CD4-positive, alpha-beta T cell treated with Interleukin-17A for 4 hours (primary cell): ENCODE measurements around the gene TBC1D3B.
"Not testable (repeated sequence)": the region's sequence is repeated elsewhere in the genome, so short reads cannot be mapped to it uniquely, and the experiment has no call there.

Source experiments
- DNase-seq: peaks from one replicate; pipeline ENCODE4 v3.0.0-alpha.2; 2020; ENCODE audit warnings: mixed read lengths

Gene TBC1D3B

GRCh38 chr17:36198831-36199465 is 22.5 kb upstream of the TBC1D3B start:
- no peak for DNase-seq

GRCh38 chr17:36197387-36197703 is 20.9 kb upstream of the TBC1D3B start:
- DNase-seq, result no peak

GRCh38 chr17:36196131-36196486 is 19.7 kb upstream of the TBC1D3B start:
- no peak for DNase-seq

DNA sequence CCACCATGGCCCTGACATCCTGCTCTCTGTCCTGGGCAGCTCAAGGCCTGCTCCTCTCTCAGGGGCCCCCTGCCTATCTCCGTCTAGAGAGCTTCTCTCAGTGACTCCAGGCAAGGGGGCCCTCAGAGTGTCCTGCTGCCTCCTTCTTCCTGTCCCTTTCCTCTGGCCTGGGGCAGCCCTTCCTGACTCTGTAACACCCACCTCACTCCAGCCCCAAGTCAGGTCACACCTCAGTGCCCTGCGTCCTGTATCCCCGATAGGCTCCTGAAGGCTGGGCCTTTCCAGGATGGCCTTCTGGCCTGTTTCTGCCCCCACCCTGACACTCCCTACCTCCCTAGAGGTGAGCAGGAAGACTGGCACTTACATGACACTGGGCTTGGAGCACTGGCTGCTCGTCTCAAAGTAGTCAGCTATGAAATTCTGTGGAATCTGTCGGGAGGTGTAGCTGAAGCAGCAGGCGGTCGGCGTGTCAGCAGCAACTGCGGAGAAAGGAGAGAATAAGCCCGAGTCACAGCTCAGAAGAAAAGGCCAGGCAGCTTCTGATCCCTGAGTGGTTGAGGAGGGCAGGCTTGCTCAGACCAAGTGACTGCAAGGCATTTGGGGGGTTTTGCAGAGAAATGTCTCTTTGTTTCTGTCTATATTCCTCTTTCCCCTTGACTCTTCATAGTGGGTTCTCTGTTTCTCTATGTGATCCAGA is 19.1 kb upstream of the TBC1D3B start:
- no peak for DNase-seq

GRCh38 chr17:36194832-36195433 is 18.5 kb upstream of the TBC1D3B start:
- not testable (repeated sequence) for DNase-seq

- DNase-seq, result not testable (repeated sequence)
Measured at GRCh38 chr17:36194147-36194831, 17.9 kb upstream of the TBC1D3B start.

GRCh38 chr17:36193216-36193775 is 16.9 kb upstream of the TBC1D3B start:
- DNase-seq, result no peak

DNA sequence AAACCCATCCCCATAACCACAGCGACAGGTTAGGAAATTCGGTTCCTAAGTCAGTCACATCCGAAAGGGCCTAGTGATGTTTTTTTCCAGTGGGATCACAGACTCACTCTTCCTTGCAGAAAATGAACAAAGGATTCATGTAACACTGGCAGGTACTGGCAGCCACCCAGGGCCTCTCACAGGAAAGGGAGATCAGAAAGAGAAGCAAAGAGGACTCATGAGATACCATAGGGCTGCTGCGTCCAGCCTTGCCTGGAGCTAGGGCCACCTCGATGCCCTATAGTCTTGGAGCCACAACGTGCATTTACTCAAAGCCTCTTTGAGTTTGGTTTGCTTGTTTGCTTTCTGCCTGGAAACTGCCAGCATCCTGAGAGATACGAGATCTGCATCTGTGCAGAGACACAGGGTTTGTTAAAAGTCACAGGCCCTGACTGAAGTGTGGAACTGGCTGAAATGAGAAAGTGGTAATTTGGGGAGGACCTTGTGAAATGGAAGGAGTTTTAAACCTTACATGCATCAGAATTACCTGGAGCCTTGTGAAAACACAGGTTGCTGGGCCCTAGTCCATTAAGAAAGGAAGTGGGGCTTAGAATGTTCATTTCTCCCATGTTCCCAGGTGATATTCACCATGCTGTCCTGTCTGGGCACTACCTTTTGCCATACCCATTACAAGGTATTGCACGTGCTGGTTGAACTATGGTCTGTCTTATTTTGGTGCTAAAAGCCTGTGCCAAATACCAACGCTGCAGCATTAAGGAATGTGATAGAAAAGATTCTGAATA is 14.3 kb upstream of the TBC1D3B start:
- DNase-seq, result not testable (repeated sequence)

DNA sequence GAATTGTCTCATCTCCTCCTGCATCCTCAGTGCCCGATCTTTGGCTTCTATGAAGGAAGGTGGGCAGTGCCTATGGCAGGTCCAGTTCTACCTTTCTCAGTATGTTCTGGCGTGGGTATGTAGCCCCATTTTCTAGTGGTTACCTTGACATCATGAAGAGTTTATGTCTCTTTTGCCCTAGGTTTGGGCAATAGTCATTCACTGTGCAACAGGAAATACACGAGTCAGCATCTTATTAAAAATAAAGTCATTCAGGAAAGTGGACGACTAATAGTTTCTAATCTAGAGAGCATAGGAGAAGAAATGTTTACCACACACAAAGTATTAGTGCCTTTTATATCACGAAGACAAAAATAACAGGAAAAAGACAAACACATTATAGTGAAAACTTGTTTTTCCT is 13.6 kb upstream of the TBC1D3B start:
- not testable (repeated sequence) for DNase-seq

- DNase-seq, result peak; percentile 25
Measured at GRCh38 chr17:36188891-36189306, 12.5 kb upstream of the TBC1D3B start.

- DNase-seq, result peak; percentile 6
Measured at GRCh38 chr17:36187943-36188665, 11.7 kb upstream of the TBC1D3B start.

GRCh38 chr17:36186810-36187763 is 10.7 kb upstream of the TBC1D3B start:
- DNase-seq, result not testable (repeated sequence)

GRCh38 chr17:36185416-36185815 is 9.0 kb upstream of the TBC1D3B start:
- DNase-seq, result no peak

GRCh38 chr17:36184023-36184765 is 7.8 kb upstream of the TBC1D3B start:
- DNase-seq, result no peak

DNA sequence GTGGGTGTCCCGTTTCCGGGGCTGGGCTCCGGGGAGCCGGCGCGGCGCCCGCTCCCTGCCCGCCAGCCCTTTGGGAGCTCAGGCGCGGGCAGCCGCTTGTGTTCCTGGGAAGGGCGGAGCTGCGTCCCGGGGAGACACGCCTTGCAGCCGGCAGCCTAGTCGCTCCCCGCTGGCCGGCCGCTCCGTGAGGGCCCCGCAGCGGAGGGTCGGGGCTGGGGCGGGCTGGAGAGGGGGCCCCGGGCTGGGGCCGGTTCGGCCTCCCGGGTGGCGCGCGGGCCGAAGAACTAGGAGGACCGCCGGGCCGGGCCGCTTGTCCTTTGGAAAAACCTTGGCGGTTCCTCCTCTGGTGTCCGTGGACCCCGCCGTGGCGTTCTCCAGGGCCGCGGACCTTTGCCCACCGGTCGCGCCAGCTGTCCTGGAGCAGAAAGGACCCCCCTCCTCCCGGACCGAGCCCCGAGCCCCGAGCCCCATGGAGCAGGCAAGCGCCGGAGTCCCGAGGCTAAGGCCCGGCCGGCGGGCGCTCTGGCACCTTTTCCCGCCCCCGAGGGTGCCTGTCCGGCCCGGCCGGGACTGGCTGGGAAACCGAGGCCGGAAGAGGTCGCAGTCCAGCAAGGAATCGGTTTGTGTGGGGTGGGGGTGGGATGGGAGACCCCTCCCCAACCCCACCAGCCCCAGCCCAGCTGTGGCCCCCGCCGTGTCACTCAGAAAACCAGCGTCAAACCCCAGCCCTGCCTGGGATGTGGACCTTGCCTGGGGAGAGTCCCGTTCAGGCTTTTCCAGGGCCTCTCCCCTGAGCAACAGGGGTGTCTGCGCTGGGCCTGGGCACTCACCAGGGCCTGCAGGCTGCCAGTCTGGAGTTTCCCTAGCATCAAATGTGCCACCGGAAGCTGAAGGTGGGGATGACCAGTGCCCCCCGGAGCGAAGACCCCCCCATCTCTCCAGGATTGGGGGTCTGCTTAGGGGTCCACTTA is 6.8 kb upstream of the TBC1D3B start:
- peak; percentile 9 for DNase-seq

GRCh38 chr17:36182176-36183000 is 6.0 kb upstream of the TBC1D3B start:
- DNase-seq, result no peak

DNA sequence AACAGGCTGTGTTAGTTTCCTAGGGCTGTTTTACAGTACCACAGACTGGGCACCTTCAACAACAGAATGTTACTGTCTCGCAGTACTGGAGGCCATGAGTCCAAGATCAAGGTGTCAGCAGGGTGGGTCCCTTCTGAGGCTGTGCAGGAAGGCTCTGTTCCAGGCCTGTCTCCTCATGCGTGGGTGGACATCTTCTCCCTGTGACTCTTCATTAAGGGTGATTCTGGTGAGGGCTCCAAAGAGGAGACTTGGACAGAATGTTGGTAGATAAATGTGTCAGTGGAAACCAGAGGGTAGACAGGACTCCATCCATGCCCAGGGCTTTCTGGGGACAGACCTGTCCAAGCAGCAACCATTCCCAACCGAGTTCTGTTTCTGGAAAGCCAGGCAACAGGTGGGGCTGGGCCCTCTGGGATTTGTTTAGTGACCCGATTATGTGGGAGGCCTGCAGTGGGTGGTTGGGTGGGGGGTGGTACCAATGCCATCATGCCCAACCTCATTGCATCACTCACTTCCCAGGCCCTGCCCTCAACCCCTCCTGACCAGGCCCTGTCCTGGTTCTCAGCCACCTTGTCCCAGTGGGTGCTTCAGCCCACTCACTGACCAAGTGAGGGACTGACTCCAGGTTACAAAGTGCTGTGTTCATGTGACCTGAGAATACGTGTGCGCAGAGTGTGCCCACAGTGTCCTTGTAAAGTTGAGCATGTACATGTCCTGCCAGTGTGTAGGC is 5.2 kb upstream of the TBC1D3B start:
- not testable (repeated sequence) for DNase-seq
